DND-41 (cell line): ENCODE results near the gene PLEKHA5.
"Not testable (repeated sequence)": the region's sequence is repeated elsewhere in the genome, so short reads cannot be mapped to it uniquely, and the experiment has no call there.

Experiments used
- ATAC-seq: fragments of 200-7000 bp; cut with Tn5 transposase; 3 replicates; pipeline ENCODE4 v1.9.1; 2021; ENCODE audit warnings: low read depth; ENCODE audit not compliant: insufficient read depth
- DNase-seq: peaks from one replicate; pipeline ENCODE4 v3.0.0-alpha.2; 2020
- H2AFZ ChIP-seq: 2 replicates; pipeline ENCODE4 v1.6.0; 2012; ENCODE audit warnings: low read depth, low read length
- H3K27ac ChIP-seq: 2 replicates; pipeline ENCODE4 v1.5.1; 2012; ENCODE audit warnings: low read length, inconsistent platforms
- H3K27me3 ChIP-seq: fragments of 200-600 bp; sonication (generic); 2 replicates; pipeline ENCODE4 v1.6.0; 2012; ENCODE audit warnings: low read length, mild to moderate bottlenecking, inconsistent platforms; ENCODE audit not compliant: insufficient read depth, poor library complexity
- H3K36me3 ChIP-seq: 2 replicates; pipeline ENCODE4 v1.5.1; 2012; ENCODE audit warnings: low read length, inconsistent platforms; ENCODE audit not compliant: insufficient read depth
- H3K4me1 ChIP-seq: 2 replicates; pipeline ENCODE4 v1.5.1; 2012; ENCODE audit warnings: mild to moderate bottlenecking, low read length; ENCODE audit not compliant: insufficient read depth
- H3K4me2 ChIP-seq: 2 replicates; pipeline ENCODE4 v1.6.0; 2012; ENCODE audit warnings: mild to moderate bottlenecking, moderate library complexity, low read length, inconsistent platforms; ENCODE audit not compliant: insufficient read depth
- H3K4me3 ChIP-seq, 2 experiments: fragments of 200-600 bp in 1 of 2; shearing (Covaris generic) in 1 of 2; 2 replicates each; pipeline ENCODE4 v1.5.1; 2012 to 2016; ENCODE audit warnings: inconsistent platforms in 2 of 2, low read length in 2 of 2, mild to moderate bottlenecking in 2 of 2, low read depth in 1 of 2, moderate library complexity in 1 of 2
- H3K79me2 ChIP-seq: 2 replicates; pipeline ENCODE4 v1.6.0; 2012; ENCODE audit warnings: low read length, inconsistent platforms; ENCODE audit not compliant: insufficient read depth
- H3K9ac ChIP-seq: 2 replicates; pipeline ENCODE4 v1.6.0; 2012; ENCODE audit warnings: low read depth, mild to moderate bottlenecking, inconsistent platforms, low read length, moderate library complexity
- H3K9me3 ChIP-seq: 2 replicates; pipeline ENCODE4 v1.5.1; 2012; ENCODE audit warnings: low read length, moderate library complexity, mild to moderate bottlenecking, inconsistent platforms; ENCODE audit not compliant: insufficient read depth, severe bottlenecking
- H4K20me1 ChIP-seq: 2 replicates; pipeline ENCODE4 v1.6.0; 2012; ENCODE audit warnings: low read length; ENCODE audit not compliant: insufficient read depth
- CTCF ChIP-seq: IDR thresholded peaks from 2 replicates; pipeline ENCODE4 v1.5.1; 2012; ENCODE audit warnings: borderline replicate concordance, low read length, moderate library complexity, mild to moderate bottlenecking; ENCODE audit not compliant: poor library complexity, severe bottlenecking; ENCODE audit errors: extremely low read depth
- EZH2 ChIP-seq: IDR thresholded peaks from 3 replicates; pipeline ENCODE4 v1.6.1; 2012; ENCODE audit warnings: borderline replicate concordance, low read depth, mild to moderate bottlenecking, moderate library complexity, low read length, inconsistent platforms; ENCODE audit not compliant: severe bottlenecking

Gene PLEKHA5

GRCh38 chr12:19302100-19302640, 172.6 kb downstream of the PLEKHA5 start:
- Histone ChIP-seq H3K9me3 (no peaks in the 10 kb centered on the region), H3K4me1 (no peaks in the 10 kb centered on the region), H3K4me2 (no peak overlapping the region), H4K20me1 (no peaks in the 10 kb centered on the region), H3K4me3 (no peak overlapping the region), H3K79me2 (no peaks in the 10 kb centered on the region), H3K36me3 (peaks cover 4% of the 10 kb centered on the region; the same call in 1 of the 2 replicates), H3K27ac (no peak overlapping the region), H2AFZ (no peak overlapping the region), H3K27me3 (no peaks in the 10 kb centered on the region), H3K9ac (no peak overlapping the region)
- ATAC-seq (no peak), DNase-seq (no peak)
- no peak for TF ChIP-seq CTCF
- TF ChIP-seq EZH2 = no peak

GRCh38 chr12:19303496-19303895, 174.0 kb downstream of the PLEKHA5 start:
- H3K9ac ChIP-seq = no peak overlapping the region
- no peaks in the 10 kb centered on the region for H3K9me3 ChIP-seq
- H3K4me3 ChIP-seq = no peak overlapping the region
- ATAC-seq = no peak
- no peak overlapping the region for H3K27ac ChIP-seq
- no peak overlapping the region for H3K4me2 ChIP-seq
- no peak for TF ChIP-seq CTCF
- TF ChIP-seq EZH2 = no peak
- no peak overlapping the region for H2AFZ ChIP-seq
- H3K79me2 ChIP-seq = no peaks in the 10 kb centered on the region
- H3K4me1 ChIP-seq = no peaks in the 10 kb centered on the region
- no peak for DNase-seq
- H4K20me1 ChIP-seq = no peaks in the 10 kb centered on the region
- peaks cover 4% of the 10 kb centered on the region; the same call in 1 of the 2 replicates for H3K36me3 ChIP-seq
- no peaks in the 10 kb centered on the region for H3K27me3 ChIP-seq

GRCh38 chr12:19304149-19304750, 174.7 kb downstream of the PLEKHA5 start:
- Histone ChIP-seq H3K4me3 (no peak overlapping the region), H2AFZ (no peak overlapping the region), H3K4me2 (no peak overlapping the region), H3K36me3 (peaks cover 4% of the 10 kb centered on the region; the same call in 1 of the 2 replicates), H3K27me3 (no peaks in the 10 kb centered on the region), H3K79me2 (no peaks in the 10 kb centered on the region), H4K20me1 (no peaks in the 10 kb centered on the region), H3K9me3 (no peaks in the 10 kb centered on the region), H3K9ac (no peak overlapping the region), H3K27ac (no peak overlapping the region), H3K4me1 (no peaks in the 10 kb centered on the region)
- ATAC-seq (no peak), DNase-seq (no peak)
- TF ChIP-seq CTCF (no peak), EZH2 (no peak)

- not testable (repeated sequence) for H3K27me3 ChIP-seq, H2AFZ ChIP-seq, ATAC-seq, H3K4me2 ChIP-seq, H3K9me3 ChIP-seq, H4K20me1 ChIP-seq, H3K4me3 ChIP-seq, DNase-seq, H3K27ac ChIP-seq, H3K79me2 ChIP-seq, H3K9ac ChIP-seq, H3K4me1 ChIP-seq, H3K36me3 ChIP-seq
Observed at GRCh38 chr12:19305621-19306020, 176.1 kb downstream of the PLEKHA5 start.
